ENCODE results near the gene PDZD4. TPM values are rescaled to one million over a fixed set of nuclear protein-coding genes. Genes with fewer than 3 reads are reported as not detected.

Gene PDZD4
- polyA plus RNA-seq, 1 of the 3 experiments (the other 2 are of a cell fraction) = 1.9 TPM

GRCh38 chrX:153779891-153780677 lies 50.3 kb downstream of the PDZD4 start:
- no peak for DNase-seq
- no peak overlapping the region for H3K4me3 ChIP-seq (ENCODE audit: low read depth in 2 of 2, low read length in 1 of 2)
- 0 out of 2 replicates have a peak, but pooled peaks have one; percentile 3 for TF ChIP-seq ELF1 (IDR thresholded peaks at IDR 0.05)
- TF ChIP-seq SMC3 (IDR thresholded peaks at IDR 0.05; ENCODE audit: low read depth, low read length) = no peak
- TF ChIP-seq, protein P1, sequence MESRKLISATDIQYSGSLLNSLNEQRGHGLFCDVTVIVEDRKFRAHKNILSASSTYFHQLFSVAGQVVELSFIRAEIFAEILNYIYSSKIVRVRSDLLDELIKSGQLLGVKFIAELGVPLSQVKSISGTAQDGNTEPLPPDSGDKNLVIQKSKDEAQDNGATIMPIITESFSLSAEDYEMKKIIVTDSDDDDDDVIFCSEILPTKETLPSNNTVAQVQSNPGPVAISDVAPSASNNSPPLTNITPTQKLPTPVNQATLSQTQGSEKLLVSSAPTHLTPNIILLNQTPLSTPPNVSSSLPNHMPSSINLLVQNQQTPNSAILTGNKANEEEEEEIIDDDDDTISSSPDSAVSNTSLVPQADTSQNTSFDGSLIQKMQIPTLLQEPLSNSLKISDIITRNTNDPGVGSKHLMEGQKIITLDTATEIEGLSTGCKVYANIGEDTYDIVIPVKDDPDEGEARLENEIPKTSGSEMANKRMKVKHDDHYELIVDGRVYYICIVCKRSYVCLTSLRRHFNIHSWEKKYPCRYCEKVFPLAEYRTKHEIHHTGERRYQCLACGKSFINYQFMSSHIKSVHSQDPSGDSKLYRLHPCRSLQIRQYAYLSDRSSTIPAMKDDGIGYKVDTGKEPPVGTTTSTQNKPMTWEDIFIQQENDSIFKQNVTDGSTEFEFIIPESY (IDR thresholded peaks at IDR 0.05; ENCODE audit: borderline replicate concordance, low read depth) = no peak
- 61% methylated on average over 8 of the region's 18 CpGs for WGBS (ENCODE audit: low lambda C conversion rate)
- no peaks in the 10 kb centered on the region for H3K79me2 ChIP-seq (ENCODE audit: insufficient read depth)
- no peak overlapping the region for H2AFZ ChIP-seq (ENCODE audit: low read depth)
- no peaks in the 10 kb centered on the region for H4K20me1 ChIP-seq (ENCODE audit: insufficient read depth)
- H3F3A ChIP-seq (replicated peaks; ENCODE audit: insufficient read depth) = no peaks in the 10 kb centered on the region
- 0 out of 2 replicates have a peak, but pooled peaks cover 7% of the 10 kb centered on the region for H3K27me3 ChIP-seq (ENCODE audit: insufficient read depth)
- no peaks in the 10 kb centered on the region for H3K36me3 ChIP-seq (replicated peaks in 1 of 2; ENCODE audit: control insufficient read depth in 1 of 2, insufficient read depth in 2 of 2, low read length in 1 of 2)
- POLR2A ChIA-PET = interaction anchor here (0.6 kb wide), 1 partner anchor 161 kb away, joined by 3 read pairs; no protein-coding TSS in a partner anchor
- no peak overlapping the region for H3K9ac ChIP-seq
- H3K27ac ChIP-seq (ENCODE audit: low read depth in 2 of 2, low read length in 1 of 2) = peak overlapping the region in 1 of 2 experiments; percentile 9; a peak in 1 of 4 replicates
- H3K9me2 ChIP-seq = no peaks in the 10 kb centered on the region
- CTCF ChIA-PET = interaction anchor here (0.9 to 1.5 kb wide), 3 partner anchors 14 to 167 kb away, joined by 3 to 5 read pairs (median 4); partner anchors contain the start of gene PLXNB3
- H3K4me2 ChIP-seq = no peak overlapping the region
- H3K9me3 ChIP-seq = no peaks in the 10 kb centered on the region
- H3K4me1 ChIP-seq (ENCODE audit: control insufficient read depth in 1 of 2, insufficient read depth in 2 of 2, low read depth in 1 of 2, low read length in 1 of 2) = peaks cover 0 to 19% of the 10 kb centered on the region in 2 experiments; a peak in 1 of 4 replicates

GRCh38 chrX:153778684-153779101 lies 51.7 kb downstream of the PDZD4 start:
- WGBS (ENCODE audit: low lambda C conversion rate) = 34% methylated on average over 8 of the region's 16 CpGs
- no peak for DNase-seq
- 0 out of 2 replicates have a peak, but pooled peaks cover 7% of the 10 kb centered on the region for H3K27me3 ChIP-seq (ENCODE audit: insufficient read depth)
- no peak overlapping the region for H2AFZ ChIP-seq (ENCODE audit: low read depth)
- no peaks in the 10 kb centered on the region for H3K79me2 ChIP-seq (ENCODE audit: insufficient read depth)
- H3K9ac ChIP-seq = no peak overlapping the region
- H3K9me2 ChIP-seq = no peaks in the 10 kb centered on the region
- H3K4me1 ChIP-seq (ENCODE audit: control insufficient read depth in 1 of 2, insufficient read depth in 2 of 2, low read depth in 1 of 2, low read length in 1 of 2) = peaks cover 0 to 12% of the 10 kb centered on the region in 2 experiments; a peak in 1 of 4 replicates
- H4K20me1 ChIP-seq (ENCODE audit: insufficient read depth) = no peaks in the 10 kb centered on the region
- no peak for TF ChIP-seq YY1 (IDR thresholded peaks at IDR 0.05; ENCODE audit: low read depth)
- peak; percentile 22; the same call in 1 of the 2 replicates for TF ChIP-seq CTCF (IDR thresholded peaks at IDR 0.05)
- TF ChIP-seq TCF12 (IDR thresholded peaks at IDR 0.05) = no peak
- ChIA-PET CTCF (interaction anchor here (0.8 to 2.4 kb wide), 4 partner anchors 11 to 104 kb away, joined by 3 to 10 read pairs (median 6); partner anchors contain the start of gene PLXNB3), POLR2A (interaction anchor here (1.1 kb wide), 1 partner anchor 168 kb away, joined by 3 read pairs; no protein-coding TSS in a partner anchor)
- no peaks in the 10 kb centered on the region for H3K9me3 ChIP-seq
- no peak overlapping the region for H3K4me2 ChIP-seq
- no peaks in the 10 kb centered on the region for H3F3A ChIP-seq (replicated peaks; ENCODE audit: insufficient read depth)
- H3K4me3 ChIP-seq (ENCODE audit: low read depth in 2 of 2, low read length in 1 of 2) = no peak overlapping the region
- H3K36me3 ChIP-seq (replicated peaks in 1 of 2; ENCODE audit: control insufficient read depth in 1 of 2, insufficient read depth in 2 of 2, low read length in 1 of 2) = no peaks in the 10 kb centered on the region
- no peak overlapping the region for H3K27ac ChIP-seq (ENCODE audit: low read depth in 2 of 2, low read length in 1 of 2)
